K562 (cell line): ENCODE data around the gene YWHAB. TPM values are rescaled to one million over a fixed set of nuclear protein-coding genes. Genes with fewer than 3 reads are reported as not detected.

Experiments used
- ATAC-seq: fragments of 200-7000 bp; cut with Tn5 transposase; 3 replicates; pipeline ENCODE4 v1.9.1; 2020; ENCODE audit warnings: moderate library complexity
- BruUV-seq: library from RNA; stranded (reverse); fragments of 400-500 nt; replicated peaks from 2 replicates; lab custom pipeline; 2021; lab: Mats Ljungman, UMichigan
- CTCF ChIA-PET: fragments of 300-600 bp; formaldehyde crosslinking; extraction: SDS; loops from one replicate; lab custom pipeline; 2021; ENCODE audit warnings: low intra/inter-chr PET ratio; lab: Yijun Ruan, JAX
- POLR2A ChIA-PET: fragments of 300-600, 350-650 bp; sonication (Branson Sonifier 250); formaldehyde crosslinking; extraction: SDS; loops from one replicate; lab custom pipeline; 2021; ENCODE audit warnings: antibody characterized with exemption, inconsistent platforms; lab: Yijun Ruan, JAX
- DNase-seq, 4 experiments: peaks; one replicate each; pipeline versions ENCODE4 v3.0.0 to v3.0.0-alpha.2; 2011 to 2018; ENCODE audit warnings: low spot score in 3 of 4, mixed read lengths in 3 of 4; ENCODE audit errors: extremely low read depth in 1 of 4
- FAIRE-seq: peaks from 2 replicates; lab custom pipeline; 2011; peaks lifted over from hg19 to GRCh38; lab: Jason Lieb, UNC
- H2AFZ ChIP-seq: 2 replicates; pipeline ENCODE4 v1.6.0; 2011; ENCODE audit warnings: low read depth, low read length, control low read depth, inconsistent platforms
- H3K27ac ChIP-seq: fragments of 200-600 bp; 3 replicates; pipeline ENCODE4 v1.8.0; 2011; ENCODE audit warnings: low read depth, mild to moderate bottlenecking, control low read depth, inconsistent platforms, low read length, moderate library complexity, mixed read lengths; ENCODE audit errors: extremely low read depth
- H3K27me3 ChIP-seq, 2 experiments: fragments of 300-600 bp in 1 of 2; 2 replicates in 1 of 2; 3 replicates in 1 of 2; pipeline versions ENCODE4 v1.6.0 to v1.8.0; 2011; ENCODE audit warnings: inconsistent platforms in 2 of 2, low read length in 2 of 2, mild to moderate bottlenecking in 1 of 2, mixed read lengths in 1 of 2, moderate library complexity in 1 of 2; ENCODE audit not compliant: control insufficient read depth in 2 of 2, insufficient read depth in 2 of 2
- H3K36me3 ChIP-seq: fragments of 300-600 bp; 3 replicates; pipeline ENCODE4 v1.8.0; 2011; ENCODE audit warnings: mild to moderate bottlenecking, low read length, inconsistent platforms; ENCODE audit not compliant: control insufficient read depth, insufficient read depth
- H3K4me1 ChIP-seq, 2 experiments: fragments of 200-600 bp in 1 of 2; replicated peaks in 1 of 2; 2 replicates in 1 of 2; 3 replicates in 1 of 2; pipeline versions ENCODE4 v1.5.1 to v1.8.0; 2011; ENCODE audit warnings: inconsistent platforms in 2 of 2, low read length in 2 of 2, mild to moderate bottlenecking in 1 of 2, mixed read lengths in 1 of 2, moderate library complexity in 1 of 2; ENCODE audit not compliant: control insufficient read depth in 2 of 2, insufficient read depth in 2 of 2
- H3K4me2 ChIP-seq: 2 replicates; pipeline ENCODE4 v1.6.1; 2011; ENCODE audit warnings: low read length, control low read depth, inconsistent platforms, mixed read lengths; ENCODE audit not compliant: insufficient read depth
- H3K4me3 ChIP-seq: fragments of 200-600 bp; sonication (generic), shearing (Covaris generic); 2 replicates; pipeline ENCODE4 v1.5.1; 2016; ENCODE audit warnings: control low read depth, inconsistent platforms
- H3K79me2 ChIP-seq: fragments of 200-600 bp; 3 replicates; pipeline ENCODE4 v1.8.0; 2011; ENCODE audit warnings: low read length, inconsistent platforms; ENCODE audit not compliant: control insufficient read depth, insufficient read depth
- H3K9ac ChIP-seq, 2 experiments: 2 replicates each; pipeline versions ENCODE4 v1.6.0 to v1.6.1; 2011; ENCODE audit warnings: low read depth in 2 of 2, low read length in 2 of 2, control low read depth in 1 of 2, inconsistent platforms in 1 of 2, mild to moderate bottlenecking in 1 of 2, mixed read lengths in 1 of 2; ENCODE audit not compliant: insufficient read depth in 1 of 2
- H3K9me1 ChIP-seq: one replicate; pipeline ENCODE4 v1.6.0; 2011; ENCODE audit warnings: inconsistent platforms, mild to moderate bottlenecking, low read length, moderate library complexity; ENCODE audit not compliant: control insufficient read depth, insufficient read depth
- H3K9me3 ChIP-seq: replicated peaks from 2 replicates; pipeline ENCODE4 v1.5.1; 2011; ENCODE audit warnings: low read depth, low read length, inconsistent platforms; ENCODE audit not compliant: control insufficient read depth, insufficient read depth
- H4K20me1 ChIP-seq: replicated peaks from 2 replicates; pipeline ENCODE4 v1.6.1; 2011; ENCODE audit warnings: low read length, inconsistent platforms, mixed read lengths; ENCODE audit not compliant: control insufficient read depth, insufficient read depth
- C11orf30 ChIP-seq: fragments of 450-650 bp; IDR thresholded peaks from 2 replicates; pipeline ENCODE4 v1.6.1; 2016; ENCODE audit warnings: low read depth, mild to moderate bottlenecking
- MEF2D ChIP-seq: conservative IDR thresholded peaks from 2 replicates; pipeline ENCODE4 v1.6.1; 2016; ENCODE audit warnings: low read depth, missing genetic modification characterization, missing compliant biosample characterization
- ZNF121 ChIP-seq: sonication (generic); formaldehyde crosslinking; conservative IDR thresholded peaks from 2 replicates; pipeline ENCODE4 v1.8.0; 2022; ENCODE audit warnings: missing genetic modification reagents
- WGBS: fragments of 100-300 bp; shearing (Covaris generic); methylation state at CpG from one replicate; pipeline ENCODE4 v1.1.6; 2016; ENCODE audit warnings: low coverage, mixed read lengths; ENCODE audit not compliant: insufficient coverage; ENCODE audit errors: missing lambda C conversion rate; 5-methylcytosine and 5-hydroxymethylcytosine counted together
- in situ Hi-C: fragments of 300-500 bp; cut with MboI; formaldehyde crosslinking; loops from 4 replicates; pipeline ENCODE4 v1.15.0; 2018; ENCODE audit warnings: inconsistent platforms, mixed read lengths
- intact Hi-C: fragments of 100-400 bp; cut with micrococcal nuclease; formaldehyde crosslinking; loops from 2 replicates; pipeline ENCODE4 v1.14.2; 2022
- polyA plus RNA-seq, 8 experiments: library from polyadenylated mRNA; depleted of rRNA in 4 of 8; stranded (reverse) in 5 of 8; unstranded in 3 of 8; fragments of >200 nt; fragmentation: Nextera tagmentation in 2 of 8; fragmentation: Illumina TruSeq in 1 of 8; extraction: Ambion mirVana in 2 of 8; extraction: Trizol in 1 of 8; gene quantifications; 2 replicates each; pipeline versions ENCODE4 v1.2.1 to v1.2.3, GENCODE V29; 2011 to 2014; ENCODE audit warnings: inconsistent platforms in 1 of 8, missing spikeins in 1 of 8
- total RNA-seq, 7 experiments: library from RNA; depleted of rRNA in 6 of 7; stranded (reverse); fragments of >200 nt in 6 of 7; fragmentation: Illumina TruSeq in 2 of 7; extraction: Trizol in 2 of 7; gene quantifications; 2 replicates each; pipeline versions ENCODE4 v1.2.1 to v1.2.3, GENCODE V29; 2011 to 2021; ENCODE audit warnings: low replicate concordance in 1 of 7
- TF ChIP-seq, protein P1 (sequence below): fragments of 250-450 bp; sonication (Bioruptor Pico); IDR thresholded peaks from 2 replicates; pipeline ENCODE4 v1.5.0; 2021; ENCODE audit warnings: mild to moderate bottlenecking, moderate library complexity
- TF ChIP-seq, protein P2 (sequence below): sonication (generic); formaldehyde crosslinking; IDR thresholded peaks from 2 replicates; pipeline ENCODE4 v1.8.0; 2022; ENCODE audit warnings: mild to moderate bottlenecking, low read depth, missing genetic modification reagents
- TF ChIP-seq, protein P3 (sequence below): fragments of 450-650 bp; IDR thresholded peaks from 2 replicates; pipeline ENCODE4 v1.6.1; 2017; ENCODE audit warnings: antibody characterized with exemption, mild to moderate bottlenecking

The YWHAB gene
- total and polyA plus RNA-seq, 9 of the 15 experiments (the other 6 are each of a cell fraction or from before 2014, with no cell fraction given) = 60.6 to 185 (median 96.1) TPM

DNA sequence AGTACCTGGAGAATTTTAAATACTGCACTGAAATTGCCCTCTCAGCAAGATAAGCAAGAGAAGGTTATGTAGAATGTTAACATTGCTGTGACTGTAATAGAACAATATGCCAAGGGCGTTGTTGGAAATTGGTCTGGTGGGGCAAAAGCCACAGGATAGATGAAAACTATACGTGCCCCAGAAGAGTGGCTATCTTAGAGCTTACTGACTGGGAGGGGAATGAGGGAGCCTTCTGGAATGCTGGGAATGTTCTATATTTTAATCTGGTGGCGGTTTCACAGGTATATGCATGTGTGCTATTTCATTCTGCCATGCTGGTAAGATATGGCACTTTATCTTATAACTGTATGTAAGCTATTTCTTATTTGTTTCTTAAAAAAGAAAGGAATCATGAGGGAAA, 35.2 kb upstream of the YWHAB start:
- ATAC-seq (no peak), DNase-seq (no peak), FAIRE-seq (no peak)
- Histone ChIP-seq H3K4me1 (no peaks in the 10 kb centered on the region), H4K20me1 (no peaks in the 10 kb centered on the region), H3K27ac (no peak overlapping the region), H3K4me2 (no peak overlapping the region), H3K9ac (no peak overlapping the region), H3K9me1 (no peaks in the 10 kb centered on the region), H3K27me3 (peaks cover 5 to 7% of the 10 kb centered on the region in 2 experiments; a peak in 4 of 5 replicates), H3K79me2 (no peaks in the 10 kb centered on the region), H2AFZ (no peak overlapping the region), H3K4me3 (no peak overlapping the region), H3K9me3 (no peaks in the 10 kb centered on the region), H3K36me3 (no peaks in the 10 kb centered on the region)
- intact Hi-C loops (no loop called here), in situ Hi-C loops (no loop called here)
- POLR2A ChIA-PET = no interaction called here
- 5% methylated on average over 3 of the region's 3 CpGs for WGBS
- TF ChIP-seq ZNF121 (CRISPR knock-in tag) = no peak
- TF ChIP-seq C11orf30 = 0 out of 2 replicates have a peak, but pooled peaks have one; percentile 5
- BruUV-seq = no TSS peak
- CTCF ChIA-PET = no interaction called here

DNA sequence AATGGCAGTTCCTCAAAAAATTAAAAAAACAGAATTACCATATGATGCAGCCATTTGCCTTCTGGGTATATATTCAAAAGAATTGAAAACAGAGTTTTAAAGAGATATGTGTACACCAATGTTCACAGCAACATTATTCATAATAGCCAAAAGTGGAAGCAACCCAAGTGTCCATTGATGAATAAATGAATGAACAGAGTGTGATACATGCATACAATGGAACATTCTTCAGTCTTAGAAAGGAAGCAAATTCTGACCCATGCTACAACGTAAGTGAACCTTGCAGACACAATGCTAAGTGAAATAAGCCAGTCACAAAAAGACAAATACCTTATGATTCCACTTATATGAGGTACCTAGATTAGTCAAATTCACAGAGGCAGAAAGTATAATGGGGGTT, 34.7 kb upstream of the YWHAB start:
- DNase-seq = no peak
- FAIRE-seq = no peak
- ChIA-PET POLR2A (no interaction called here), CTCF (no interaction called here)
- no peak overlapping the region for H3K4me2 ChIP-seq
- H3K9me3 ChIP-seq = no peaks in the 10 kb centered on the region
- ATAC-seq = no peak
- no peaks in the 10 kb centered on the region for H4K20me1 ChIP-seq
- BruUV-seq = no TSS peak
- no peak overlapping the region for H3K27ac ChIP-seq
- H3K79me2 ChIP-seq = no peaks in the 10 kb centered on the region
- H3K27me3 ChIP-seq = peaks cover 4 to 5% of the 10 kb centered on the region in 2 experiments; a peak in 4 of 5 replicates
- no peak overlapping the region for H3K4me3 ChIP-seq
- no peak overlapping the region for H3K9ac ChIP-seq
- no peaks in the 10 kb centered on the region for H3K36me3 ChIP-seq
- no peaks in the 10 kb centered on the region for H3K4me1 ChIP-seq
- WGBS = 6% methylated on average over 1 of the region's 1 CpG
- intact Hi-C loops (no loop called here), in situ Hi-C loops (no loop called here)
- H2AFZ ChIP-seq = no peak overlapping the region
- no peaks in the 10 kb centered on the region for H3K9me1 ChIP-seq
- TF ChIP-seq, protein P1, sequence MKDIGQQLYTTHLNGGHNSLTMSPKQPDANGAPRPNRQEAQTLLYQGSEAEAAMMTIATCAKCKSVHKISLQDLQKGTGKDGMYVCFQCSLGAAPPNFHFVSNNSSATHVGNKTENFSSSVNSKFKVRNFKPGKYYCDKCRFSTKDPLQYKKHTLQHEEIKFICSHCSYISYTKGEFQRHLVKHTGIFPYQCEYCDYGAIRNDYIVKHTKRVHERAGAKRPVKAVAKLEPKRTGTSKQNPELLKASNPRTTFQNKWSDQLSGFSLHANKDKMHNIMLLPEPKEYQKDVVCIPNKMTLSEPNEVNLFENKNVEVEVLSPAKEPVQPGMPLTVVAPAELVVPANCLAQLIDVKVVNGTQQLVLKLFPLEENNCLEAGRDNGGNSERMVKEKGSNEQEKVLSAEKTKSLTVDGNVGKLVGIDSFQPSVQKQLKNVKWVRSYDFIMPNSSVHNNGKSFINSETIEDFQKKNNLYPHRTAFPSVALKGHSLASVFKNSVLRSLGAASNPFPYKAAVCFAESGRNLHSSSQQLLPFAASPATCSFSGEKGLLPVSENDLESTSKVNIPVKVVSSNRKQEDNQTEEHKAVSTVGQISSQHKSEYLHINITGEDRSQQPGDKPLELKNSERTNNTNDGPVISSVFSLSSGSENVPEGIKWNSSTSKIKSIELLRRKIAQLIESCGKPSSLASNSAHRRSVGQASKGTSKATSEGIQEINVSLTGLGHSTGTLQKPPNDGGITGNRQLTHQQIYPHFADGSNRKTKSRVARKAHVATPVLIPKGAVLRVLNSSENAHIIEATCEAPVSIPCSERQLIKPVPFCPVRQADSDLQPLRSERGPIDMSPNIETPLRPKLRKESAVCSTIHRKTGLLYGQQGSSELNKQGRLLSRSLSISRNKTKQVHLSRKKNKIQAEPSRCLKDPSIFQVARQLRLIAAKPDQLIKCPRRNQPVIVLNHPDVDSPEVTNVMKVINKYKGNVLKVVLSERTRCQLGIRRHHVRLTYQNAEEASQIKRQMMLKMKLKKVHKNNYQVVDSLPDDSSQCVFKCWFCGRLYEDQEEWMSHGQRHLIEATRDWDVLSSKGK = no peak
- TF ChIP-seq MEF2D = no peak
- TF ChIP-seq, protein P2, sequence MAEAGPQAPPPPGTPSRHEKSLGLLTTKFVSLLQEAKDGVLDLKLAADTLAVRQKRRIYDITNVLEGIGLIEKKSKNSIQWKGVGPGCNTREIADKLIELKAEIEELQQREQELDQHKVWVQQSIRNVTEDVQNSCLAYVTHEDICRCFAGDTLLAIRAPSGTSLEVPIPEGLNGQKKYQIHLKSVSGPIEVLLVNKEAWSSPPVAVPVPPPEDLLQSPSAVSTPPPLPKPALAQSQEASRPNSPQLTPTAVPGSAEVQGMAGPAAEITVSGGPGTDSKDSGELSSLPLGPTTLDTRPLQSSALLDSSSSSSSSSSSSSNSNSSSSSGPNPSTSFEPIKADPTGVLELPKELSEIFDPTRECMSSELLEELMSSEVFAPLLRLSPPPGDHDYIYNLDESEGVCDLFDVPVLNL (CRISPR knock-in tag) = no peak
- TF ChIP-seq, protein P3, sequence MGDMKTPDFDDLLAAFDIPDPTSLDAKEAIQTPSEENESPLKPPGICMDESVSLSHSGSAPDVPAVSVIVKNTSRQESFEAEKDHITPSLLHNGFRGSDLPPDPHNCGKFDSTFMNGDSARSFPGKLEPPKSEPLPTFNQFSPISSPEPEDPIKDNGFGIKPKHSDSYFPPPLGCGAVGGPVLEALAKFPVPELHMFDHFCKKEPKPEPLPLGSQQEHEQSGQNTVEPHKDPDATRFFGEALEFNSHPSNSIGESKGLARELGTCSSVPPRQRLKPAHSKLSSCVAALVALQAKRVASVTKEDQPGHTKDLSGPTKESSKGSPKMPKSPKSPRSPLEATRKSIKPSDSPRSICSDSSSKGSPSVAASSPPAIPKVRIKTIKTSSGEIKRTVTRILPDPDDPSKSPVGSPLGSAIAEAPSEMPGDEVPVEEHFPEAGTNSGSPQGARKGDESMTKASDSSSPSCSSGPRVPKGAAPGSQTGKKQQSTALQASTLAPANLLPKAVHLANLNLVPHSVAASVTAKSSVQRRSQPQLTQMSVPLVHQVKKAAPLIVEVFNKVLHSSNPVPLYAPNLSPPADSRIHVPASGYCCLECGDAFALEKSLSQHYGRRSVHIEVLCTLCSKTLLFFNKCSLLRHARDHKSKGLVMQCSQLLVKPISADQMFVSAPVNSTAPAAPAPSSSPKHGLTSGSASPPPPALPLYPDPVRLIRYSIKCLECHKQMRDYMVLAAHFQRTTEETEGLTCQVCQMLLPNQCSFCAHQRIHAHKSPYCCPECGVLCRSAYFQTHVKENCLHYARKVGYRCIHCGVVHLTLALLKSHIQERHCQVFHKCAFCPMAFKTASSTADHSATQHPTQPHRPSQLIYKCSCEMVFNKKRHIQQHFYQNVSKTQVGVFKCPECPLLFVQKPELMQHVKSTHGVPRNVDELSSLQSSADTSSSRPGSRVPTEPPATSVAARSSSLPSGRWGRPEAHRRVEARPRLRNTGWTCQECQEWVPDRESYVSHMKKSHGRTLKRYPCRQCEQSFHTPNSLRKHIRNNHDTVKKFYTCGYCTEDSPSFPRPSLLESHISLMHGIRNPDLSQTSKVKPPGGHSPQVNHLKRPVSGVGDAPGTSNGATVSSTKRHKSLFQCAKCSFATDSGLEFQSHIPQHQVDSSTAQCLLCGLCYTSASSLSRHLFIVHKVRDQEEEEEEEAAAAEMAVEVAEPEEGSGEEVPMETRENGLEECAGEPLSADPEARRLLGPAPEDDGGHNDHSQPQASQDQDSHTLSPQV = no peak
